H1 (cell line): ENCODE data around the gene CHAD.

Source experiments
- ATF3 ChIP-seq: IDR thresholded peaks from 2 replicates; pipeline ENCODE4 v1.6.1; 2011; ENCODE audit warnings: low read depth, mild to moderate bottlenecking, low read length; ENCODE audit not compliant: insufficient read depth
- BRCA1 ChIP-seq: IDR thresholded peaks from 2 replicates; pipeline ENCODE4 v1.6.1; 2012; ENCODE audit warnings: low read depth, low read length, improper control_type of control experiment
- CTCF ChIP-seq, 3 experiments: IDR thresholded peaks; 1 replicate in 2 of 3; 2 replicates in 1 of 3; pipeline versions ENCODE4 v1.5.1 to v1.6.1; 2011; ENCODE audit warnings: low read length in 3 of 3, mild to moderate bottlenecking in 3 of 3, inconsistent platforms in 2 of 3, low read depth in 1 of 3, moderate library complexity in 1 of 3; ENCODE audit not compliant: insufficient read depth in 1 of 3; ENCODE audit errors: control extremely low read depth in 1 of 3
- EGR1 ChIP-seq: IDR thresholded peaks from 2 replicates; pipeline ENCODE4 v1.6.1; 2011; ENCODE audit warnings: low read depth, low read length, borderline replicate concordance
- POLR2A ChIP-seq, 2 experiments: IDR thresholded peaks; 1 replicate in 1 of 2; 2 replicates in 1 of 2; pipeline ENCODE4 v1.6.1; 2011; ENCODE audit warnings: low read depth in 2 of 2, low read length in 2 of 2, mild to moderate bottlenecking in 2 of 2; ENCODE audit errors: control extremely low read depth in 1 of 2
- POLR2AphosphoS5 ChIP-seq: IDR thresholded peaks from 2 replicates; pipeline ENCODE4 v1.6.1; 2011; ENCODE audit warnings: low read depth, low read length
- YY1 ChIP-seq: IDR thresholded peaks from 2 replicates; pipeline ENCODE4 v1.6.1; 2011; ENCODE audit warnings: low read depth, mild to moderate bottlenecking, low read length

GRCh38 chr17:50471009-50471905 is 2.6 kb upstream of the CHAD start:
- TF ChIP-seq CTCF (IDR thresholded peaks at IDR 0.05; ENCODE audit: control extremely low read depth in 1 of 3, insufficient read depth in 1 of 3, low read depth in 1 of 3, low read length in 3 of 3) (no peak), POLR2AphosphoS5 (no peak), EGR1 (no peak), POLR2A (IDR thresholded peaks at IDR 0.05; ENCODE audit: control extremely low read depth in 1 of 2, low read depth in 2 of 2, low read length in 2 of 2) (no peak), BRCA1 (no peak), YY1 (no peak), ATF3 (no peak)
